ENCODE measurements around the gene PPP1R13L.

GRCh38 chr19:45368737-45369340 is 36.0 kb downstream of the PPP1R13L start:
- no peak for TF ChIP-seq ZSCAN18 (CRISPR knock-in tag; IDR thresholded peaks at IDR 0.05)
- no peak for TF ChIP-seq E2F1 (CRISPR knock-in tag; IDR thresholded peaks at IDR 0.05)
- no peak for TF ChIP-seq SP1 (CRISPR knock-in tag; conservative IDR thresholded peaks at IDR 0.05)
- no peak for TF ChIP-seq CTCF (IDR thresholded peaks at IDR 0.05)
- TF ChIP-seq ATF3 (CRISPR knock-in tag; conservative IDR thresholded peaks at IDR 0.05): no peak
- no peak for TF ChIP-seq ESRRA (CRISPR knock-in tag; IDR thresholded peaks at IDR 0.05; ENCODE audit: borderline replicate concordance)
- no peak for TF ChIP-seq TCF7 (CRISPR knock-in tag; IDR thresholded peaks at IDR 0.05; ENCODE audit: low read depth)
- TF ChIP-seq NFYB (CRISPR knock-in tag; conservative IDR thresholded peaks at IDR 0.05; ENCODE audit: low read depth): no peak
- TF ChIP-seq FOXK1 (CRISPR knock-in tag; IDR thresholded peaks at IDR 0.05): no peak
- no peak for TF ChIP-seq NR3C1 (CRISPR knock-in tag; conservative IDR thresholded peaks at IDR 0.05; ENCODE audit: low read depth)
- no peak for TF ChIP-seq TP53 (CRISPR knock-in tag; IDR thresholded peaks at IDR 0.05)

All from WTC11 (cell line).